Endodermal cell (in vitro differentiated cells): ENCODE data around the gene BEST4. TPM values are rescaled to one million over a fixed set of nuclear protein-coding genes. Genes with fewer than 3 reads are reported as not detected.

Source experiments
- DNase-seq: peaks from one replicate; pipeline ENCODE4 v3.0.0-alpha.2; 2017
- H3K27ac ChIP-seq: 2 replicates; pipeline ENCODE4 v1.5.1; 2013; ENCODE audit warnings: mild to moderate bottlenecking, low read depth, low read length, moderate library complexity
- H3K27me3 ChIP-seq: 2 replicates; pipeline ENCODE4 v1.6.1; 2013; ENCODE audit warnings: mild to moderate bottlenecking, low read length, moderate library complexity; ENCODE audit not compliant: insufficient read depth, control insufficient read depth, poor library complexity, severe bottlenecking
- H3K36me3 ChIP-seq: 2 replicates; pipeline ENCODE4 v1.7.0; 2013; ENCODE audit warnings: mild to moderate bottlenecking, low read length, moderate library complexity; ENCODE audit not compliant: control insufficient read depth, insufficient read depth
- H3K4me1 ChIP-seq: one replicate; pipeline ENCODE4 v1.7.0; 2013; ENCODE audit warnings: low read length; ENCODE audit not compliant: control insufficient read depth, insufficient read depth
- H3K4me3 ChIP-seq: 2 replicates; pipeline ENCODE4 v1.5.1; 2013; ENCODE audit warnings: mild to moderate bottlenecking, low read length, moderate library complexity
- H3K9ac ChIP-seq: 2 replicates; pipeline ENCODE4 v1.6.1; 2013; ENCODE audit warnings: mild to moderate bottlenecking, low read length, moderate library complexity; ENCODE audit not compliant: poor library complexity, severe bottlenecking; ENCODE audit errors: extremely low read depth
- H3K9me3 ChIP-seq: 2 replicates; pipeline ENCODE4 v1.6.1; 2013; ENCODE audit warnings: mild to moderate bottlenecking, low read length, moderate library complexity; ENCODE audit not compliant: control insufficient read depth
- H3K27ac Mint-ChIP-seq: 2 replicates; pipeline ENCODE4 v1.8.0; 2020; ENCODE audit warnings: mixed read lengths
- H3K27me3 Mint-ChIP-seq: 2 replicates; pipeline ENCODE4 v1.8.0; 2021; ENCODE audit warnings: mild to moderate bottlenecking, mixed read lengths; ENCODE audit not compliant: insufficient read depth
- H3K36me3 Mint-ChIP-seq: 2 replicates; pipeline ENCODE4 v1.8.0; 2020; ENCODE audit warnings: low read depth, mixed read lengths
- H3K4me1 Mint-ChIP-seq: 2 replicates; pipeline ENCODE4 v1.8.0; 2020; ENCODE audit warnings: mixed read lengths
- H3K4me3 Mint-ChIP-seq: 2 replicates; pipeline ENCODE4 v1.8.0; 2020; ENCODE audit warnings: mild to moderate bottlenecking, moderate library complexity, mixed read lengths
- H3K9me3 Mint-ChIP-seq: 2 replicates; pipeline ENCODE4 v1.8.0; 2020; ENCODE audit warnings: mild to moderate bottlenecking, mixed read lengths
- WGBS, 2 experiments: methylation state at CpG; one replicate each; pipeline versions ENCODE4 v1.1.5 to v1.1.7; 2013; ENCODE audit warnings: missing lambda C conversion rate in 2 of 2, mixed read lengths in 1 of 2; ENCODE audit not compliant: insufficient coverage in 1 of 2, insufficient read length in 1 of 2; 5-methylcytosine and 5-hydroxymethylcytosine counted together
- total RNA-seq, 2 donors: library from RNA; stranded (reverse); fragmentation: NEBNext Ultra II Directional in 1 of 2; extraction: Animal tissue kit (Norgen Biotek cat#: 25700) in 1 of 2; gene quantifications; 2 replicates in 1 of 2; 3 replicates in 1 of 2; pipeline ENCODE4 v1.2.1, GENCODE V29; 2021
- TF ChIP-seq, protein P1 (sequence below): fragments of 200-600 bp; sonication (generic); conservative IDR thresholded peaks from 2 replicates; pipeline ENCODE4 v1.5.0; 2021; ENCODE audit warnings: antibody characterized with exemption, mild to moderate bottlenecking

Gene BEST4
- total RNA-seq, 2 donors from 2014 or later, result 1.6 to 2.3 TPM

DNA sequence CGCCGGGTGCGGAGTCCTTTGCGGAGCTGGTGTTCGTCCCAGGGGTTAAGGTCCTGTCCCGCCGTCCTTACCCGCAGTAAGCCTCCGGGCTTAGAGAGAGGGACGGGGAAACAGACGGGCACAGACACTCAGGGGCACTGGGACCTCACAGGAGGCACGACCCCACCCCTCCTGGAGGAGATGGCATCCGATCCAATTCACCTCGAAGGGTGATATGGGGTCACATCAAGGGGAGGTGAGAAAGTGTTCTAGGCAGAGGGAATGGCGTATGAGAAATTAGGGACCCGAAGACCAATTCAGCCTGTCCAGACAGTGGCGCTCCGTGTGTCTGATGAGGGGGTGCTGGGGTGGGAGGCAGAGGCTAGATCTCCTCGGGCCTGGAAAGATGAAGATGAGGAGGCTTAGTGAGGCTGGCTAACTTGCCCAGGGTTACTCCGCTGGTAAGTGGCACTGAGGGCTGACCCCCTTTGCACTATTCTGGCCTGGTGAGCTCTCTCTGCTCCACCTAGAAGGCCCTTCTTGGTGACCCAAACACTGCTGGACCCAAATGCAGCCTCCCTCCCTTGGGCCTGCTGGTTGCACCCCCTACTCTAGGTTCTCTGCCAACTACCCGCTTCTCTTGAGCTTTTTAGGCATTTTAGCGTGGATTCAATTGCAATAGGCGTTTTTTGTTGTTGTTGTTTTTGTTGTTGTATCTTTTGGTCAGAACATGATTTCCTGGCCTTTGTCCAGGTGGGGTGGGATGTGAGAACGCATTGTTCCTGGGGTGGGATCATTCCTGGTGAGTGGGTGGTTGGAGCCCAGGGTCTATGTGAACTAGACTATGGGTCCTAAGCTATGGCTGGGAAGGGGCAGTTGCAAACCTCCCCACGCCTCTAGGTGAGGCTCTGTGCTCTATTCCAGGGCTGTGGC is 32.6 kb upstream of the BEST4 start:
- Histone ChIP-seq H3K27ac (peak overlapping the region; percentile 99), H3K36me3 (no peaks in the 10 kb centered on the region), H3K4me3 (peak overlapping the region; percentile 78), H3K9ac (peak overlapping the region; percentile 99), H3K4me1 (no peaks in the 10 kb centered on the region), H3K9me3 (no peaks in the 10 kb centered on the region), H3K27me3 (no peaks in the 10 kb centered on the region)
- no peaks in the 10 kb centered on the region for H3K9me3 Mint-ChIP-seq
- TF ChIP-seq, protein P1, sequence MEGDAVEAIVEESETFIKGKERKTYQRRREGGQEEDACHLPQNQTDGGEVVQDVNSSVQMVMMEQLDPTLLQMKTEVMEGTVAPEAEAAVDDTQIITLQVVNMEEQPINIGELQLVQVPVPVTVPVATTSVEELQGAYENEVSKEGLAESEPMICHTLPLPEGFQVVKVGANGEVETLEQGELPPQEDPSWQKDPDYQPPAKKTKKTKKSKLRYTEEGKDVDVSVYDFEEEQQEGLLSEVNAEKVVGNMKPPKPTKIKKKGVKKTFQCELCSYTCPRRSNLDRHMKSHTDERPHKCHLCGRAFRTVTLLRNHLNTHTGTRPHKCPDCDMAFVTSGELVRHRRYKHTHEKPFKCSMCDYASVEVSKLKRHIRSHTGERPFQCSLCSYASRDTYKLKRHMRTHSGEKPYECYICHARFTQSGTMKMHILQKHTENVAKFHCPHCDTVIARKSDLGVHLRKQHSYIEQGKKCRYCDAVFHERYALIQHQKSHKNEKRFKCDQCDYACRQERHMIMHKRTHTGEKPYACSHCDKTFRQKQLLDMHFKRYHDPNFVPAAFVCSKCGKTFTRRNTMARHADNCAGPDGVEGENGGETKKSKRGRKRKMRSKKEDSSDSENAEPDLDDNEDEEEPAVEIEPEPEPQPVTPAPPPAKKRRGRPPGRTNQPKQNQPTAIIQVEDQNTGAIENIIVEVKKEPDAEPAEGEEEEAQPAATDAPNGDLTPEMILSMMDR, result no peak
- peak overlapping the region; percentile 100 for H3K27ac Mint-ChIP-seq
- no peaks in the 10 kb centered on the region for H3K36me3 Mint-ChIP-seq
- H3K27me3 Mint-ChIP-seq, result peaks cover 5% of the 10 kb centered on the region
- 59% methylated on average over 16 to 25 of the region's 25 CpGs for WGBS, 2 experiments
- H3K4me3 Mint-ChIP-seq, result peak overlapping the region; percentile 65
- DNase-seq, result no peak
- peaks cover 18% of the 10 kb centered on the region for H3K4me1 Mint-ChIP-seq

DNA sequence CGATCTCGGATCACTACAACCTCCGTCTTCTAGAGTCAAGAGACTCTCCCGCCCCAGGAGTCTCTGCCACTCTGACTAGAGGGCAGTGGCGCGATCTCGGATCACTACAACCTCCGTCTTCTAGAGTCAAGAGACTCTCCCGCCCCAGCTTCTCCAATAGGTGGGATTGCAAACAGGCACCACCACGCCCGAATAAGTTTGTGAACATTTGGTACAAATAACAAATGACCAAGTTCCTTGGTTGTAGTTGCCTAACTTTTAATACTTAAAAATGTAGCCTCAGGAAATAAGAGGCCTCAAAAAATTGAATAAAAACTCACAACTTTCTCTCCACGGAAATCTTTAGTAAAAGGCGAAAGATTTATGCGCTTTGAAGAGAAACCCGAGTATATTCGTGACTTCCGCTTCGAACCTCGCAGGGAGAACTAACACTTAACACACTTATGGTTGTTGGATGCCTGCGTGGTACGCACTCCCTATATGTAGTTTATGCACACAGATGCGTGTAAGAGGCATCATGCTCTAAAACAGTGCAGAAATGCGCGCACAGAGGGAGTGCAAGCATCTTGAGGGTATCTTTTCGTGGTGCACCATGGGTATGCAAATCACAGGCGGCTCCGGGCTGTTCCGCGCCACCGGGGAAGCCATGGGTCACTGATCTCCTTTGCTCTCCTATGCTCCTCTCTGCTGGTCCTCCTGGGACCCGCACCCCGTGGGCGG is 31.8 kb upstream of the BEST4 start:
- Histone ChIP-seq H3K36me3 (no peaks in the 10 kb centered on the region), H3K27me3 (no peaks in the 10 kb centered on the region), H3K4me3 (peak overlapping the region; percentile 78), H3K9ac (peak overlapping the region; percentile 99), H3K4me1 (no peaks in the 10 kb centered on the region), H3K27ac (peak overlapping the region; percentile 99), H3K9me3 (no peaks in the 10 kb centered on the region)
- Mint-ChIP-seq H3K27ac (peak overlapping the region; percentile 100), H3K9me3 (no peaks in the 10 kb centered on the region), H3K27me3 (peaks cover 5% of the 10 kb centered on the region), H3K36me3 (peaks cover 3% of the 10 kb centered on the region), H3K4me1 (peaks cover 27% of the 10 kb centered on the region), H3K4me3 (peak overlapping the region; percentile 65)
- peak; percentile 97 for DNase-seq
- WGBS, 2 experiments, result 1 to 4% methylated on average over 22 to 33 of the region's 33 CpGs
- TF ChIP-seq, protein P1, result no peak

DNA sequence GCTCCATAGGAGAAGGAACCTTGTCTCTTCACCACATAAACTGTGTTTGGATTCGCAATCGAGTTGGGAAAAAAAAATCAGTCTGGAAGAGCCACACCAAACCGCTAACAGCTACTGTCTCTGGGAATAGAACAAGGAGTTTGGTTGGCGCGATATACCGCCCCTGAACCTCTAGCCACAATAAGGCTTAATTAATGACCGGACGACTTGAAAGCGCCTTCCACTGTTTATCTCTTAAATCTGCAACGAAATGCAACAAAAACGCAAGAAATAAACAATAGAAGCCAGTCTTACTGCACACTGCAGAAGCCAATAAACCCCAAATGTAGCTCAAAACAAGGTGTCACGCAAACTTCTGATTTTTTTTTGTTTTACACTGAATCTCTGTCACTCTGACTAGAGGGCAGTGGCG is 31.2 kb upstream of the BEST4 start:
- Mint-ChIP-seq H3K27ac (peak overlapping the region; percentile 100), H3K9me3 (no peaks in the 10 kb centered on the region), H3K4me1 (peaks cover 27% of the 10 kb centered on the region), H3K4me3 (peak overlapping the region; percentile 65), H3K36me3 (peaks cover 4% of the 10 kb centered on the region), H3K27me3 (peaks cover 5% of the 10 kb centered on the region)
- Histone ChIP-seq H3K9ac (peak overlapping the region; percentile 99), H3K9me3 (no peaks in the 10 kb centered on the region), H3K4me1 (no peaks in the 10 kb centered on the region), H3K27ac (peak overlapping the region; percentile 99), H3K27me3 (no peaks in the 10 kb centered on the region), H3K4me3 (peak overlapping the region; percentile 44), H3K36me3 (no peaks in the 10 kb centered on the region)
- WGBS, 2 experiments, result 38 to 47% methylated on average over 13 of the region's 13 CpGs
- peak; percentile 72 for DNase-seq
- TF ChIP-seq, protein P1, result peak; percentile 34
